Measurements from ENCODE around the gene RBBP8NL. TPM values are rescaled to one million over a fixed set of nuclear protein-coding genes. Genes with fewer than 3 reads are reported as not detected.

Gene RBBP8NL
- total RNA-seq, 1 experiment from 2014 or later: not detected

DNA sequence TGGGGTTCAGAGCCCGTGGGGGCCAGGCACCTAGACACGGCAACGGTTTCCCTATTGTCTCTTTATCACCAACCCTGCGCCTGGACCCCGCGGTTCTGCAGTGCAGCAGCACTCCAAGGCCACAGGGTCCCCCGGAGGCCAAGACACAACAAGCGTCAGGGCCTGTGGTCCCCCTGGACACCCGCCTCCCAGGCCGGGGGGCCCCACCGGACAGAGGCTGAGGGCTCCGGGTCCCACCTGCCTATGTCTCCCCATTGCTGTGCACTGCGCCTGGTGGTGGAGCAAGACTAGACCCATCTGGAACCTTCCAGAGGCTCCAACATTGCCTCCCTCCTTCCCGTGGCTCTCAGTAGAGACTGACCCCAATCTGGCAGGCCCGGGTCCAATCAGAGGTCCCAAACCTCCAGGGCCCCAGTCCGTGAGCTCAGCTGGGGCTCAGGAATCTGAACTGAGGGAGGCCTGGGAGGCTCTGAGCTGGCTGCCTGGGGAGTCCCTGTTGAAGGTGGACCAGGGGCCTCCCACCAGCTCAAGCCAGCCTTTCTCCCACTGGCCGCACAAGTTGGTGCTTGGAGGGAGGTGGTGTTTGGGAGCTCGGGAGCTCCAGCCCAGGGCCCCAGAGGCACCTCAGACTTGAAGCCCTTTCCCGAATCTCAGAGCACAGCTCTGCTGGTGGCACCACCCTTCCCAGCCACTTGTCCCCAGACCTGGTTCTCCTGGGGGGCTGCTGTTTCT, 39.6 kb upstream of the RBBP8NL start:
- no peak for DNase-seq (ENCODE audit: unreplicated experiment)
- Mint-ChIP-seq H3K9me3 (ENCODE audit: unreplicated experiment) (no peaks in the 10 kb centered on the region), H3K4me3 (ENCODE audit: unreplicated experiment) (no peak overlapping the region), H3K36me3 (ENCODE audit: insufficient read depth, unreplicated experiment) (no peaks in the 10 kb centered on the region), H3K27me3 (ENCODE audit: insufficient read depth, unreplicated experiment) (peaks cover 36% of the 10 kb centered on the region), H3K4me1 (ENCODE audit: insufficient read depth, unreplicated experiment) (no peaks in the 10 kb centered on the region), H3K27ac (ENCODE audit: low read depth, unreplicated experiment) (no peak overlapping the region)
- CTCF ChIA-PET: interaction anchor here (0.6 kb wide), 2 partner anchors 33 to 1029 kb away, joined by 4 read pairs; no protein-coding TSS in a partner anchor
- intact Hi-C loops (cut with micrococcal nuclease): no loop called here
- no TSS peak for BruUV-seq (replicated peaks)
- TF ChIP-seq, protein P1, sequence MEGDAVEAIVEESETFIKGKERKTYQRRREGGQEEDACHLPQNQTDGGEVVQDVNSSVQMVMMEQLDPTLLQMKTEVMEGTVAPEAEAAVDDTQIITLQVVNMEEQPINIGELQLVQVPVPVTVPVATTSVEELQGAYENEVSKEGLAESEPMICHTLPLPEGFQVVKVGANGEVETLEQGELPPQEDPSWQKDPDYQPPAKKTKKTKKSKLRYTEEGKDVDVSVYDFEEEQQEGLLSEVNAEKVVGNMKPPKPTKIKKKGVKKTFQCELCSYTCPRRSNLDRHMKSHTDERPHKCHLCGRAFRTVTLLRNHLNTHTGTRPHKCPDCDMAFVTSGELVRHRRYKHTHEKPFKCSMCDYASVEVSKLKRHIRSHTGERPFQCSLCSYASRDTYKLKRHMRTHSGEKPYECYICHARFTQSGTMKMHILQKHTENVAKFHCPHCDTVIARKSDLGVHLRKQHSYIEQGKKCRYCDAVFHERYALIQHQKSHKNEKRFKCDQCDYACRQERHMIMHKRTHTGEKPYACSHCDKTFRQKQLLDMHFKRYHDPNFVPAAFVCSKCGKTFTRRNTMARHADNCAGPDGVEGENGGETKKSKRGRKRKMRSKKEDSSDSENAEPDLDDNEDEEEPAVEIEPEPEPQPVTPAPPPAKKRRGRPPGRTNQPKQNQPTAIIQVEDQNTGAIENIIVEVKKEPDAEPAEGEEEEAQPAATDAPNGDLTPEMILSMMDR (IDR thresholded peaks at IDR 0.05; ENCODE audit: unreplicated experiment): no peak
- POLR2A ChIA-PET: interaction anchor here (0.7 kb wide), 2 partner anchors 15 to 771 kb away, joined by 3 read pairs; no protein-coding TSS in a partner anchor

DNA sequence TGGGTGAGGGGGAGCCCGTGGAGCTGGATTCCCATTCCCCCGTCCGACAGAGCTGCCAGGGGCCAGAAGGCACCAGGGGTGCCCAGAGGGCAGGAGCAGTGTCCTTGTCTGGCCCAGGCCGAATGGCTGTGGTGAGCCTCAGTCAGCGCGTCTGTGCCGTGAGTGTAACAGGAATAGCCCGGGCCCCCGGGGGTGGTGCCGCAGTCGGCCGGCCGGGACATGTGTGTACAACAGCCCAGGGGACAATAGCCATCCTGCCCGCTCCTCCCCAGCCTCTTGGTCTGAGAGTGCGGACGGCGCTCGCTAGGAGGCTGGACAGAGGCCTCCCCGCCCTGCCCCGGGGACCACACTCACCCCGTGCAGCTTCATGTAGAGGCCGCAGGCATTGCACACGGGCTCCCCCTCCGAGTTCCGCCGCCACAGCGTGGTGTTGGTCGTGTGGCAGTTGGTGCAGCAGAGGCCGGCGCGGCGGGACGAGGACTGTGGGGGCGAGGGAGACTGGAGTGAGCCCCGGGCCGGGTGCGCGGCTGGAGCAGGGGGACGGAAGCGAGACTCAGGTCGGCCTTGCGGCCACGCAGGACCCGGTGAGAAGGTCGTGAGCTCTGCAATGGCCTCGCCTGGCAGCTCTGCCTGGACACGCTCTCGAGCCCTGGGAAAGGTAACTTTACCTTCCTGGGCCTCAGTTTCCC, 38.9 kb upstream of the RBBP8NL start:
- no TSS peak for BruUV-seq (replicated peaks)
- H3K4me1 Mint-ChIP-seq (ENCODE audit: insufficient read depth, unreplicated experiment): no peaks in the 10 kb centered on the region
- ChIA-PET CTCF (no interaction called here), POLR2A (no interaction called here)
- no peak overlapping the region for H3K4me3 Mint-ChIP-seq (ENCODE audit: unreplicated experiment)
- intact Hi-C loops (cut with micrococcal nuclease): no loop called here
- no peaks in the 10 kb centered on the region for H3K9me3 Mint-ChIP-seq (ENCODE audit: unreplicated experiment)
- TF ChIP-seq, protein P1 (IDR thresholded peaks at IDR 0.05; ENCODE audit: unreplicated experiment): no peak
- no peak overlapping the region for H3K27ac Mint-ChIP-seq (ENCODE audit: low read depth, unreplicated experiment)
- DNase-seq (ENCODE audit: unreplicated experiment): no peak
- no peaks in the 10 kb centered on the region for H3K36me3 Mint-ChIP-seq (ENCODE audit: insufficient read depth, unreplicated experiment)
- H3K27me3 Mint-ChIP-seq (ENCODE audit: insufficient read depth, unreplicated experiment): peaks cover 36% of the 10 kb centered on the region

DNA sequence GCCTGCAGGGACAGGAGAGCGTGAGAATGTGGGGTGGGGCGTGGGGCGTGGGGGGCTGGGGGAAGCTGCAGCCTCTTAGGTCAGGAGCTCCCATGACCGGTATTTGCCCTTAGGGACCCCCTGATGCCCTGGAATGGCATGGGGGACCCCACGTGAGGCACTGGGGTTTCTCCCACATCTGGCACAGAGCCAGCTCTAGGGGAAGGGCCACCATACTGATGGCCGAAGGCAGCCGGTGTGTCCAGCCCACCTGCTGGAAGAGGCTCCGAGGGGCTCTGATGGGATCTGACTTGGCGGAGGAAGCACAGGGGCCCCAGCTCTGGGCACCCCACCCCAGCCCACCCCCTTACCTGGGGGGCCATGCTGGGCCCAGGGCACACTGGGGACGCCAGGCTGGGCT, 37.7 kb upstream of the RBBP8NL start:
- no peaks in the 10 kb centered on the region for H3K9me3 Mint-ChIP-seq (ENCODE audit: unreplicated experiment)
- ChIA-PET POLR2A (no interaction called here), CTCF (no interaction called here)
- no peak overlapping the region for H3K27ac Mint-ChIP-seq (ENCODE audit: low read depth, unreplicated experiment)
- intact Hi-C loops (cut with micrococcal nuclease): no loop called here
- no peak for DNase-seq (ENCODE audit: unreplicated experiment)
- H3K36me3 Mint-ChIP-seq (ENCODE audit: insufficient read depth, unreplicated experiment): no peaks in the 10 kb centered on the region
- BruUV-seq (replicated peaks): no TSS peak
- peaks cover 28% of the 10 kb centered on the region for H3K27me3 Mint-ChIP-seq (ENCODE audit: insufficient read depth, unreplicated experiment)
- H3K4me3 Mint-ChIP-seq (ENCODE audit: unreplicated experiment): no peak overlapping the region
- no peaks in the 10 kb centered on the region for H3K4me1 Mint-ChIP-seq (ENCODE audit: insufficient read depth, unreplicated experiment)
- TF ChIP-seq, protein P1 (IDR thresholded peaks at IDR 0.05; ENCODE audit: unreplicated experiment): no peak

DNA sequence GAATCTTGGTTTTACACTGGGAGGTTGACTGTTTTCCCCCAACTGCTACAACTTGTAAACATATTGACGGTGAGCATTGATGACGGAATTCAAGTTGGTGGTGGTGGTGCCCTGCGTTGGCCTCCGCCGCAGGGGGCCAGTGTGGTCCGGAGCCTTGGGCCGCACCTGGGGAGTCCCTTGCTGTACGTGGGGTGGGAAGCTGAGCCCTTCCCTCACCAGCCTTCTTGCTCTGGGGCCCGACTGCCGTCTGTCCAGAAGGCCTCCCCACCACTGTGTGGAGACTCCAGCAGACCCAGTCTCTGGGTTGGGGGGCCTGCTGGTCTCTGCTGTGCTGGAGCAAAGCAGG, 37.1 kb upstream of the RBBP8NL start:
- H3K27me3 Mint-ChIP-seq (ENCODE audit: insufficient read depth, unreplicated experiment): peaks cover 22% of the 10 kb centered on the region
- no peaks in the 10 kb centered on the region for H3K9me3 Mint-ChIP-seq (ENCODE audit: unreplicated experiment)
- H3K27ac Mint-ChIP-seq (ENCODE audit: low read depth, unreplicated experiment): no peak overlapping the region
- ChIA-PET POLR2A (no interaction called here), CTCF (no interaction called here)
- TF ChIP-seq, protein P1 (IDR thresholded peaks at IDR 0.05; ENCODE audit: unreplicated experiment): no peak
- H3K36me3 Mint-ChIP-seq (ENCODE audit: insufficient read depth, unreplicated experiment): no peaks in the 10 kb centered on the region
- no peak for DNase-seq (ENCODE audit: unreplicated experiment)
- intact Hi-C loops (cut with micrococcal nuclease): no loop called here
- H3K4me1 Mint-ChIP-seq (ENCODE audit: insufficient read depth, unreplicated experiment): no peaks in the 10 kb centered on the region
- no peak overlapping the region for H3K4me3 Mint-ChIP-seq (ENCODE audit: unreplicated experiment)
- no TSS peak for BruUV-seq (replicated peaks)
